GM19025 (cell line): Measurements from ENCODE around the gene FAM241B.

ENCODE experiments used
- ATAC-seq: cut with Tn5 transposase; IDR thresholded peaks from one replicate; pipeline ENCODE4 v1.9.1; 2021; ENCODE audit warnings: mild to moderate bottlenecking, low read depth, moderate library complexity; ENCODE audit not compliant: unreplicated experiment

The FAM241B gene

DNA sequence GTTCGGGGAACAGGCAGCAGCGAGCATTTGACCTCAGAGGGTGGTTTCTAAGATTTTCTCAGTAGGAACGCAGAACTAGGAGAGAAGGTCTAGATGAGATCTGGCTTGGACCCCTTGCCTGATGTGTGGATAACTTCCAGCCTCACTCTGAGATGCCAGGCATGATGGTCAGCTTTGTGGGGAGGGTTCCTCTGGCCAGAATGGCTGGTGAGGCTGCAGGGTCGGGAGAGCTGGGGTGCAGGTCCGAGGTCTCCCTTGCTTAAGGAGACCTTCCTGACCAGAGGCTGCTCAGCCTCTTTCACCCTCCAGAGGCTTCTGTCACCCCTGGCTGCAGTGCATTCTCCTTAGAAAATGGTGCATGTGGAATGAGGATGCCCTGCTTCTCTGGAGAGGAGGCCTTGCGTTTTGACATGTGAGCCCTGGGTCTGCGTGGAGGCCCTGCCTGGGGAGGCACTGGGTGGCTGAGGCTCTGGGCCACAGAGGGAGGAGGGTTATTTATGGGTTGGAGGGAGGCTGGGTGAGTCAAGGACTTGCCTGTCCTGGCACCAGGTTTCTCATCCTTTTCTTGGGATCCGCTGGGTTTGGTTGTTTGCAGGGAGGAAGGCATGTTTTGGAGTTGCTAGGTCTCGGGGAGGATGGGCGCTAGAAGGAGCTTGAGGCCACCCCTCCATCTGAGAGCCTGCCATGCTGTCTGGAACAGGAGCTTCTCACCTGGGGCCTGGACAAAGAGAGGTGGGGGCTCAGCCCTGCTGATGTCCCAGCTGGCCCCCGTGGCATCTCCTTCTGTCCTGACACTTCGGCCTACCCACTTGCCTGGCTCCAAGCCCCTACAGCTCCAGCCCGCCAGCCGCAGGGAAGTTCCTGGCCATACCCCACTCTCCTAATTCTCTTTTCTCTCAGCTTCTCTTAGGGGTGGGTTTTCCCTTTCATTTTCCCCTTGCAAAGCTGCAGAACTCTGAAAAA lies 3.9 kb downstream of the FAM241B start:
- ATAC-seq, result no peak

DNA sequence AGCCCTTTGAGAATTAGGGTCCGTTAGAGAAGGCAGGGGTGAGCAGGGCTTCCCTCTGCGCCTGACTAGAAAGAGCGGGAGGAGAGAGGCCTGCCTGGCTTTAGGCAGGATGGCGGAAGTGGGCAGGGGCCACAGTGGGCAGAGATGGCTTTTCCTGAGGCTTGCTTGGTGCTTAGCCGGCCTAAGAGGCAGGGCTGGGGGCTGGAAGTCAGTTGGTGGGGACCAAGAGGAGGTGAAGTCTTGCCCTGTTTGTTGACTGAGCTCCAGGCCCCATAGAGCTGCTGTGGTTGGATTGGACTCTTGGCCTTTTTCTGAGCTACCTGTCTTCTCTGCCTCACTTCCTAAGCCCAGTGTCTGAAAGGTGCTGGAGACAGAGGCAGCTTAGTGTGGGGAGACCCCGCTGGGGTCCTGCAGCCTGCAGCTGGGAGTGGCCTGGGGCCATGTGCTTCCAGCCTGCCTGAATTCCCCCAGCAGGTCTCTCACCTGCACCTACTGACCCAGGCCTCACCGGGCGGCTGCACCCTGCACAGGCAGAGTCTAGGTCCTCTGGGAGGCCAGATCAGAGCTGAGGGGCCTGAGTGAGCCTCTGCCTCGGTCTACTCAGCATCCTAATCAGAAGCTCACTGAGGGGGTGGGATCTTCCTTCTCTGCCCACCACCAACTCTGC lies 4.8 kb downstream of the FAM241B start:
- no peak for ATAC-seq

GRCh38 chr10:69635428-69636272 lies 5.6 kb downstream of the FAM241B start:
- ATAC-seq, result no peak

DNA sequence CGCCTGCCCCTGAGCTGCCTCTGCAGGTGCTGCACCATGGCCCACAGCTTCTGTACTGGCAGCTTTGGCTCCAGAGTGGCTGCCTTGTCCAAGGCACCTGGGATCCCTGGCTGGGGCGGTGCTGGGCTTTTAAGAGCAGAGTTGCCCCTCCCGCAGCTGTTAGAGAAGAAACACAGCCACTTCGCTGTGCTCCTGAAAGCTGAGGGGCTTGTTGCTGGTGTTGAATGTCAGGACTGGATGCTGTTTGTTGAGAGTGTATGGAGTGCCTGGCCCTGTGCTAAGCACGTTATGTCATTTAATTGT lies 6.2 kb downstream of the FAM241B start:
- ATAC-seq, result no peak

DNA sequence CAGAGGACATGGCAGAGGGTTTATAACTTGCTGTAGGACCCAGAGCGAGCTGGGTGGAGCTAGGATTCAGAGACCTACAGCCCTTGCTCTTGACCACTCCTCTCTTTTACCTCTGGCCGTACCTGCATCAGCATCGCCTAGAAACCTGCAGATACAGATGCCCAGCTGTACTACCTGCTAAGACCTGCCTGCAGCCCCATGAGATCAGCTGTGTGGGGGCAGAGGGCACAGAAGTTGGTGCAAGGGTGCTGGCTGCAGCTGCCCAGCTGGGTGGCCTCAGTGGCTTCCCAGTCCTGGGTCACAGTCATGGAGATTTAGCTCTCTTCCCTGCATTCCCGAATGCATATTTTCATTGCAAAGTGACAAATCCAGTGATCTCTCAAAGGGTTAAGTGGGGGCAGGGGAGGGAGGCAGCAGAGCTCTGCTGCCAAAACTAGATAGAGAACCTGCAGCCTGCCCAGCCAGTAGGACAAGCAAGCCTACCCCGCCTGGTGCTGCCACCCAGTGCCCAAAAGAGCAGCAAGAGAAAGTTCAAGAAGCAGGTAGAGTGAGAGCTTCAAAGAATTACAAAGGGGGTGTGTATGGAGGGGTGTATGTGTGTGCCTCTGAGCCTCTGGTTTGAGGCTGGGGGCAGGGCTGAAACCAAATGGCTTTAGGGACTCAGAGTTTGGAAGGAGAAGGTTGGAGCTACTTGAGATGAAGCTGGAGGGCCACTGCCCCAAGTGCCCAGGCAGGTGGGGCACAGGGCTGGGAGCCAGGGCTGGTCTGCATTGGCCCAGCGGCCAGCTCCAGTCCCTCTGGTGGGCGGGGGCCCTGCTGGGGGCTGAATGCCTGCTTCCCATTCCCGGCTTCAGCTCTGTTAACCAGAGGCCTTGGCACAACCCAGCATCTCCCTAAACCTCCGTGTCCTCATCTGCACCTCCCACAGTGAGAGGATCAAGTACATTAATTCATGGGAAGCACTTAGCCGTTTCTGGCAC lies 6.9 kb downstream of the FAM241B start:
- ATAC-seq, result no peak

GRCh38 chr10:69638642-69639041 lies 8.6 kb downstream of the FAM241B start:
- no peak for ATAC-seq

GRCh38 chr10:69639291-69640195 lies 9.5 kb downstream of the FAM241B start:
- no peak for ATAC-seq

DNA sequence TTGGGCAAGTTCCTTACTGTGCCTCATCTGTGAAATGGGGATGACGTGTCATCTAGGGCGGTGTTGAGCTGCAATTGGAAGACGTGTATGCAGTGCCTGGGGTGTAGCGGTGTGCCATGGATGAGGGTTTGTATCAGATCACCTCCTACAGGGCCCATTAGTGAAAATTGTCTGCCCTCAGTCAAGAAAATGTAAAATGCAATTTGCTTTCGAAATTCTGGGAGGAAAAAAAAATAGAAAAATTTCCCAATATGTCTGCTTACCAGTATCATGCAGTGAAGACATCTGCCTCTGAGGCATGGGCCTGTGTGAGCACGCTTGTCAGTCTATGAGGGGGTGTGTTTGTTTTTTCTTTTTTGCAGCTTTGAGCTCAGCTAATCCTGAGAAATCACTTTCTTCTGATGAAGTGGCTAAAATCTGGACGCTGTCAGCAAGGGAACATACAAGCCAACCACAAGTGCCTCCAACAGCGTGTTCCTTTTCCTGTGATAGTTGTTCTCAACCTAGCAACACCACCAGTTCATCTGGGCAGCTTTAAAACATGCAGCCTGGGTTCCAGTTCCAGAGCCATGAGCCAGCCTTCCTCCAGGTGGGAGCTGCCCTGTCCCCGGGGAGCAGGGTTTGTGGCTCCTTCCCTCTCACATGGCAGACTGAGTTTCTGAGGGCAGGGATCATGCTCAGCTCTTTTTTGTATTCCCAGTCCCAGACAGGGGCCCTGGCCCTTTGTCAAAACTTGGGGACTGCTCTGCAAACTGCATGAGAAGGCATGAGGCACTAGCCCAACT lies 10.3 kb downstream of the FAM241B start:
- no peak for ATAC-seq

GRCh38 chr10:69641261-69641980 lies 11.4 kb downstream of the FAM241B start:
- ATAC-seq, result no peak

DNA sequence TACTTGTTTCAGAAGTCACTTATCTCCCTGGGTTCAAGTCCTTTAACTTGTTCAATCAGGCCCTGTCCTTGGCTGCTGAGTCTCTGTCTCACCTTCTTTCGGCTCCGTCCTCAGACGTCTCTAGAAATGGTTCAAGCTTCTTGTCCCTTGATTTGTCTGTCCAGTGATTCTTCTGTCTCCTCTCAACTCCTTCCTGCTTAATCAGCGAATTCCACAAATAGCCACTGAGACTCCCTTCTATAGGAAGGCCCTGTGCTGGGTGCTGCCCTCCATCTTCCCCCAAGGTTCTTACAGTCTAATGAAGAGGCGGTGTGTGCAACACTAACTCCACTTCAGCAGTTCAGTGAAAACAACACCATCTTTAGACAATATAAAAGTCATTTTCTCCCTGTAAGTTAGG lies 12.7 kb downstream of the FAM241B start:
- ATAC-seq, result no peak

- ATAC-seq, result no peak
These were observed 14.0 kb downstream of the FAM241B start for GRCh38 chr10:69643779-69644657.

GRCh38 chr10:69644658-69645295 lies 14.7 kb downstream of the FAM241B start:
- ATAC-seq, result no peak

DNA sequence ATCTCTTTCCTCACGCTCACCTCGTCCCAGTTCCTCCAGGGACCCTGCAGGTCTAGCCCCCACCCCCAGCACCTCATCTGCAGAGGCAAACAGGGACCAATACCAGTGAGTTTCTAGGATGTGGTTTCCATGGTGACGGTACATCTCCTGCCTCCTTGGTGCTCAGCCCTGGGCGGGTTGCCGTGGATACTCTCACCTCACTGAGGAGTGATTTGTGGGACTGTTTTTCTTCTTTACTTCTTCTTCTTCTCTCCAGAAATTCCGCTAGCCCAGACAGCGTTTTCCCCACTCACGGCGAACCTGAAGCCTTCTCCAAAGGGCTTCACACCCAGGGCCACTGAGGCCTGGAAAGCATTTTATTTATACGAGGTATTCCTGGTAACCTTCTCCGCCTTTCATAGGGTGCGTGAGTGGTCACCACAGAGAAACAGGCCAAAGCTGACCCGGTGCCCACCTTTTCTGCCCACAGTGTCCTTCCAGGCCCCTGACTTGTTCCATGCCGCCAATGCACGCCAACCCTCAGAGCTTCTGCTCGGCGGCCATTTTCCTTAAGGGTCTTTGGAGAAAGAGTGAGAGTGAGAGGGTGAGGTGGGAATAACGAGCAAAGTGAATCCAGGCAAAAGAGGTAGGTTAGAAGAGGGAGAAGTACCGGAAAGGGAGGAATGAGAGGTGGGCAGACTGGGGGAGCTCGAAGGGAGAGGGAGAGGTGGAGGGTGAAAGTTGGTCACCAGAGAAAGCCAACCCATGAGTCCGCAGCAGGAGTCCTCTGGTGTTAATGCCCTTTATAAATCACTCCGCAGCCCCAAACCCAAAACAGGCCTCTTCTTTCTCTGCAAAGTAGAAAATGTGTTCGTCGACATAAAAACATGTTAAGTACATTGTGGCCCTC lies 15.5 kb downstream of the FAM241B start:
- ATAC-seq, result no peak

DNA sequence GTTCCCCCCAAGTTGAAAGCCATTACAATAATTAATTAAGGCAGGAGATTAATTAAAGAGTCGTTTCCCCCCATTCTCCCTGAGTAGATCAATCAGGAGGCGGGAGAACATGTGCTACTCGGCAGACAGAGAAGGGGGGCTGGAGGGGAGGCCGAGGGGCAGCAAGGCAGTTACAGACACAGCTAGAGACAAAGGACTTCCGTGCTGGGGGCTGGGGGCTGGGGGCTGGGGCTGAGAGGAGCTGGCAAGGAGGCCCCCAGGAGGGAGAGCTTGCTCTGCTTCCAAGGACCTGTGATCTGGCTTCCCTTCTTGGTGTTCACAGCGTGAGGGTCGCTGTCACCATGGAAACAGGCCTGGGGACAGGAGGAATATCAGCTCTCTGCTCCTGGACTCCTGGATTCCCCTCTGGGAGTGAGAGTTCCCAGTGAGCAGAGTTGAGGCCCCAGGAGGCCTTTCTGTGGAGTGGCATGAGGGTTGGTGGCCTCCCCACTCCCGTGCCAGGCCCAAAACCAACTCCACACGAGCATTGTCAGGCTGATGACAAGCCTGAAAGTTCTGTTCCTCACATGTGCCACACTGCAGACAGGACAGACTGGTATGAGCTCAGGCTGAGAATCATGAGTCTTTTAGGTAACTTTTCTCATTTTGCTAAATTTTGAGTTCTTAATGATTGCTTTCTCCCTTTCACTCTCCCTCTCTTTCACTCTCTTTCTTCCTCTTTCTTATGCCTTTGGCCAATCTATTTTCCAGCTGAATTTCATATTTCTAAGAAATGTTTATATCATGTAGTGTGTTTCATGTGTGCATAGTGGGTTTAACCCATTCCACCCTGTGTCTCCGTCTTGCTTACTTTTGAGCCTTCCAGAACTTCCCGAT lies 16.4 kb downstream of the FAM241B start:
- ATAC-seq, result no peak
